NCI-H1105 treated with DMSO at 0.1 percent for 48 hours (cell line): Measurements from ENCODE around the gene PCSK2.
A peak's percentile ranks its signal among the peaks of the same experiment; 100 is the strongest.

Experiments used
- DNase-seq: peaks from one replicate; lab custom pipeline; 2025; lab: John Stamatoyannopoulos, UW

The PCSK2 gene

GRCh38 chr20:17479063-17479657, 252.3 kb downstream of the PCSK2 start:
- DNase-seq, result no peak

- DNase-seq, result no peak
Measured at GRCh38 chr20:17480696-17481095, 253.9 kb downstream of the PCSK2 start.

GRCh38 chr20:17481661-17482060, 254.8 kb downstream of the PCSK2 start:
- no peak for DNase-seq

- DNase-seq, result no peak
Measured at GRCh38 chr20:17482536-17482935, 255.7 kb downstream of the PCSK2 start.

GRCh38 chr20:17485017-17485416, 258.2 kb downstream of the PCSK2 start:
- no peak for DNase-seq

- DNase-seq, result no peak
Measured at GRCh38 chr20:17488916-17489600, 262.2 kb downstream of the PCSK2 start.

- no peak for DNase-seq
Measured at GRCh38 chr20:17490501-17490900, 263.7 kb downstream of the PCSK2 start.

- DNase-seq, result no peak
Measured at GRCh38 chr20:17491041-17491440, 264.2 kb downstream of the PCSK2 start.

GRCh38 chr20:17491488-17491887, 264.6 kb downstream of the PCSK2 start:
- DNase-seq, result no peak

- no peak for DNase-seq
Measured at GRCh38 chr20:17493173-17493572, 266.3 kb downstream of the PCSK2 start.

- no peak for DNase-seq
Measured at GRCh38 chr20:17494201-17494600, 267.4 kb downstream of the PCSK2 start.

GRCh38 chr20:17495826-17496225, 269.0 kb downstream of the PCSK2 start:
- peak; percentile 72 for DNase-seq

- peak; percentile 75 for DNase-seq
Measured at GRCh38 chr20:17497821-17498580, 271.2 kb downstream of the PCSK2 start.

- DNase-seq, result no peak
Measured at GRCh38 chr20:17498641-17499040, 271.8 kb downstream of the PCSK2 start.

GRCh38 chr20:17499041-17499440, 272.2 kb downstream of the PCSK2 start:
- no peak for DNase-seq

- DNase-seq, result no peak
Measured at GRCh38 chr20:17500271-17500670, 273.4 kb downstream of the PCSK2 start.

- no peak for DNase-seq
Measured at GRCh38 chr20:17500826-17501225, 274.0 kb downstream of the PCSK2 start.

- no peak for DNase-seq
Measured at GRCh38 chr20:17501701-17502100, 274.9 kb downstream of the PCSK2 start.

- no peak for DNase-seq
Measured at GRCh38 chr20:17502105-17502504, 275.3 kb downstream of the PCSK2 start.

- DNase-seq, result no peak
Measured at GRCh38 chr20:17503301-17504065, 276.6 kb downstream of the PCSK2 start.

- no peak for DNase-seq
Measured at GRCh38 chr20:17504066-17504897, 277.4 kb downstream of the PCSK2 start.
